ENCODE data around the gene STX1A.

GRCh38 chr7:73702226-73702625, 17.2 kb downstream of the STX1A start:
- TF ChIP-seq EZH2phosphoT487 (IDR thresholded peaks at IDR 0.05; ENCODE audit: insufficient read depth, low read depth) = no peak
- TF ChIP-seq EZH2 (IDR thresholded peaks at IDR 0.05; ENCODE audit: insufficient read depth, poor library complexity, severe bottlenecking) = no peak
